ENCODE data around the gene PLSCR3.

DNA sequence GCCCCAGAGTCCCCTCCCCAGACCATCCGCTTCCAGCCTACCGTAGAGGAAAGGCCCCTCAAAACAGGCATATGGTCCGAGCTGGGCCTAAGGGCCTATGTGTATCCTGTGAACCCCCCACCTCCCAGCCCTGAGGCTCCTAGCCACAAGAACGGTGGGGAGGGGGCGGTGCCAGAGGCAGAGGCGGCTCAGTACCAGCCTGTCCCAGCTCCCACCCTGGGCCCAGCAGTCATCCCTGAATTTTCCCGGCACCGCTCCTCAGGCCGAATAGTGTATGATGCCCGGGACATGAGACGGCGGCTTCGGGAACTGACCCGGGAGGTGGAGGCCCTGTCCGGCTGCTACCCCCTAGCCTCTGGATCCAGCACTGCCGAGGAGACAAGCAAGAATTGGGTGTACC, 26.9 kb upstream of the PLSCR3 start:
- TF ChIP-seq, protein P1, sequence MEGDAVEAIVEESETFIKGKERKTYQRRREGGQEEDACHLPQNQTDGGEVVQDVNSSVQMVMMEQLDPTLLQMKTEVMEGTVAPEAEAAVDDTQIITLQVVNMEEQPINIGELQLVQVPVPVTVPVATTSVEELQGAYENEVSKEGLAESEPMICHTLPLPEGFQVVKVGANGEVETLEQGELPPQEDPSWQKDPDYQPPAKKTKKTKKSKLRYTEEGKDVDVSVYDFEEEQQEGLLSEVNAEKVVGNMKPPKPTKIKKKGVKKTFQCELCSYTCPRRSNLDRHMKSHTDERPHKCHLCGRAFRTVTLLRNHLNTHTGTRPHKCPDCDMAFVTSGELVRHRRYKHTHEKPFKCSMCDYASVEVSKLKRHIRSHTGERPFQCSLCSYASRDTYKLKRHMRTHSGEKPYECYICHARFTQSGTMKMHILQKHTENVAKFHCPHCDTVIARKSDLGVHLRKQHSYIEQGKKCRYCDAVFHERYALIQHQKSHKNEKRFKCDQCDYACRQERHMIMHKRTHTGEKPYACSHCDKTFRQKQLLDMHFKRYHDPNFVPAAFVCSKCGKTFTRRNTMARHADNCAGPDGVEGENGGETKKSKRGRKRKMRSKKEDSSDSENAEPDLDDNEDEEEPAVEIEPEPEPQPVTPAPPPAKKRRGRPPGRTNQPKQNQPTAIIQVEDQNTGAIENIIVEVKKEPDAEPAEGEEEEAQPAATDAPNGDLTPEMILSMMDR (conservative IDR thresholded peaks at IDR 0.05; ENCODE audit: low read depth in 2 of 2): no peak
- no peak for TF ChIP-seq EZH2phosphoT487 (IDR thresholded peaks at IDR 0.05; ENCODE audit: unreplicated experiment)
- TF ChIP-seq JUNB (IDR thresholded peaks at IDR 0.05; ENCODE audit: unreplicated experiment): no peak
- TF ChIP-seq, protein P2, sequence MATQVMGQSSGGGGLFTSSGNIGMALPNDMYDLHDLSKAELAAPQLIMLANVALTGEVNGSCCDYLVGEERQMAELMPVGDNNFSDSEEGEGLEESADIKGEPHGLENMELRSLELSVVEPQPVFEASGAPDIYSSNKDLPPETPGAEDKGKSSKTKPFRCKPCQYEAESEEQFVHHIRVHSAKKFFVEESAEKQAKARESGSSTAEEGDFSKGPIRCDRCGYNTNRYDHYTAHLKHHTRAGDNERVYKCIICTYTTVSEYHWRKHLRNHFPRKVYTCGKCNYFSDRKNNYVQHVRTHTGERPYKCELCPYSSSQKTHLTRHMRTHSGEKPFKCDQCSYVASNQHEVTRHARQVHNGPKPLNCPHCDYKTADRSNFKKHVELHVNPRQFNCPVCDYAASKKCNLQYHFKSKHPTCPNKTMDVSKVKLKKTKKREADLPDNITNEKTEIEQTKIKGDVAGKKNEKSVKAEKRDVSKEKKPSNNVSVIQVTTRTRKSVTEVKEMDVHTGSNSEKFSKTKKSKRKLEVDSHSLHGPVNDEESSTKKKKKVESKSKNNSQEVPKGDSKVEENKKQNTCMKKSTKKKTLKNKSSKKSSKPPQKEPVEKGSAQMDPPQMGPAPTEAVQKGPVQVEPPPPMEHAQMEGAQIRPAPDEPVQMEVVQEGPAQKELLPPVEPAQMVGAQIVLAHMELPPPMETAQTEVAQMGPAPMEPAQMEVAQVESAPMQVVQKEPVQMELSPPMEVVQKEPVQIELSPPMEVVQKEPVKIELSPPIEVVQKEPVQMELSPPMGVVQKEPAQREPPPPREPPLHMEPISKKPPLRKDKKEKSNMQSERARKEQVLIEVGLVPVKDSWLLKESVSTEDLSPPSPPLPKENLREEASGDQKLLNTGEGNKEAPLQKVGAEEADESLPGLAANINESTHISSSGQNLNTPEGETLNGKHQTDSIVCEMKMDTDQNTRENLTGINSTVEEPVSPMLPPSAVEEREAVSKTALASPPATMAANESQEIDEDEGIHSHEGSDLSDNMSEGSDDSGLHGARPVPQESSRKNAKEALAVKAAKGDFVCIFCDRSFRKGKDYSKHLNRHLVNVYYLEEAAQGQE (IDR thresholded peaks at IDR 0.05; ENCODE audit: unreplicated experiment): no peak
- TF ChIP-seq POLR2AphosphoS5 (IDR thresholded peaks at IDR 0.05; ENCODE audit: low read depth): no peak
- TF ChIP-seq, protein P3, sequence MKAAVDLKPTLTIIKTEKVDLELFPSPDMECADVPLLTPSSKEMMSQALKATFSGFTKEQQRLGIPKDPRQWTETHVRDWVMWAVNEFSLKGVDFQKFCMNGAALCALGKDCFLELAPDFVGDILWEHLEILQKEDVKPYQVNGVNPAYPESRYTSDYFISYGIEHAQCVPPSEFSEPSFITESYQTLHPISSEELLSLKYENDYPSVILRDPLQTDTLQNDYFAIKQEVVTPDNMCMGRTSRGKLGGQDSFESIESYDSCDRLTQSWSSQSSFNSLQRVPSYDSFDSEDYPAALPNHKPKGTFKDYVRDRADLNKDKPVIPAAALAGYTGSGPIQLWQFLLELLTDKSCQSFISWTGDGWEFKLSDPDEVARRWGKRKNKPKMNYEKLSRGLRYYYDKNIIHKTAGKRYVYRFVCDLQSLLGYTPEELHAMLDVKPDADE (IDR thresholded peaks at IDR 0.05): no peak
- TF ChIP-seq EZH2 (IDR thresholded peaks at IDR 0.05; ENCODE audit: low read depth, unreplicated experiment): no peak
- no peak for TF ChIP-seq CREB1 (CRISPR knock-in tag; IDR thresholded peaks at IDR 0.05; ENCODE audit: low read depth)
- TF ChIP-seq NANOG (IDR thresholded peaks at IDR 0.05; ENCODE audit: borderline replicate concordance): no peak
- TF ChIP-seq ZNF114 (CRISPR knock-in tag; IDR thresholded peaks at IDR 0.05): no peak
- TF ChIP-seq ZNF331 (CRISPR knock-in tag; IDR thresholded peaks at IDR 0.05; ENCODE audit: low read depth): no peak
- no peak for TF ChIP-seq STAT1 (IDR thresholded peaks at IDR 0.05; ENCODE audit: unreplicated experiment)

Measured in GM23338 (cell line).